Left lung (tissue), 10 donors: ENCODE data around the gene PDE10A. TPM values are rescaled to one million over a fixed set of nuclear protein-coding genes. Genes with fewer than 3 reads are reported as not detected.
"Not testable (repeated sequence)": the region's sequence is repeated elsewhere in the genome, so short reads cannot be mapped to it uniquely, and the experiment has no call there.

ENCODE experiments used
- ATAC-seq: fragments of 200-7000 bp; cut with Tn5 transposase; one replicate; pipeline ENCODE4 v1.9.1; 2020; ENCODE audit warnings: moderate library complexity
- DNase-seq, 4 donors: peaks; one replicate each; pipeline ENCODE4 v3.0.0-alpha.2; 2013 to 2020
- H3K27ac ChIP-seq, 2 donors: fragments of 200-600 bp; sonication (generic) in 1 of 2; one replicate each; pipeline versions ENCODE4 v1.5.0 to v1.8.0; 2020 to 2021
- H3K27me3 ChIP-seq, 2 donors: fragments of 200-600 bp; sonication (generic) in 1 of 2; one replicate each; pipeline versions ENCODE4 v1.5.0 to v1.8.0; 2020 to 2021
- H3K36me3 ChIP-seq, 2 donors: fragments of 200-600 bp; sonication (generic) in 1 of 2; one replicate each; pipeline versions ENCODE4 v1.5.0 to v1.8.0; 2020 to 2021
- H3K4me1 ChIP-seq, 2 donors: fragments of 200-600 bp; one replicate each; pipeline ENCODE4 v1.8.0; 2021
- H3K4me3 ChIP-seq, 2 donors: fragments of 200-600 bp; sonication (generic) in 1 of 2; one replicate each; pipeline versions ENCODE4 v1.5.0 to v1.8.0; 2020 to 2021; ENCODE audit warnings: mild to moderate bottlenecking in 1 of 2
- H3K9me3 ChIP-seq, 2 donors: fragments of 200-600 bp; sonication (generic) in 1 of 2; one replicate each; pipeline versions ENCODE4 v1.5.0 to v1.8.0; 2020 to 2021
- intact Hi-C, 2 donors: fragments of 100-400 bp; cut with DNase I; formaldehyde crosslinking; loops; one replicate each; pipeline versions ENCODE4 v1.11.2 to v1.14.2; 2022
- polyA plus RNA-seq, 6 donors: library from polyadenylated mRNA; unstranded; fragments of 120-200 nt; gene quantifications; one replicate each; pipeline ENCODE4 v1.2.1, GENCODE V29; 2013; ENCODE audit not compliant: insufficient read length in 6 of 6
- total RNA-seq, 2 donors: library from RNA; stranded (reverse); fragmentation: NEBNext Ultra II Directional; extraction: Animal tissue kit (Norgen Biotek cat#: 25700); gene quantifications; one replicate each; pipeline ENCODE4 v1.2.1, GENCODE V29; 2021
- TF ChIP-seq, protein P1 (sequence below), 2 donors: fragments of 200-600 bp; sonication (generic) in 1 of 2; IDR thresholded peaks; one replicate each; pipeline versions ENCODE4 v1.5.0 to v1.8.0; 2021; ENCODE audit warnings: antibody characterized with exemption in 2 of 2
- donor health status: DM: no; HTN: yes; CAD: no.
- donor health status: DM: no; HTN: no; CAD: no.

Gene PDE10A
- total and polyA plus RNA-seq, 8 donors, result 1.3 to 10.0 (median 8.2) TPM

GRCh38 chr6:165468340-165469235 is 194.5 kb downstream of the PDE10A start:
- TF ChIP-seq, protein P1, sequence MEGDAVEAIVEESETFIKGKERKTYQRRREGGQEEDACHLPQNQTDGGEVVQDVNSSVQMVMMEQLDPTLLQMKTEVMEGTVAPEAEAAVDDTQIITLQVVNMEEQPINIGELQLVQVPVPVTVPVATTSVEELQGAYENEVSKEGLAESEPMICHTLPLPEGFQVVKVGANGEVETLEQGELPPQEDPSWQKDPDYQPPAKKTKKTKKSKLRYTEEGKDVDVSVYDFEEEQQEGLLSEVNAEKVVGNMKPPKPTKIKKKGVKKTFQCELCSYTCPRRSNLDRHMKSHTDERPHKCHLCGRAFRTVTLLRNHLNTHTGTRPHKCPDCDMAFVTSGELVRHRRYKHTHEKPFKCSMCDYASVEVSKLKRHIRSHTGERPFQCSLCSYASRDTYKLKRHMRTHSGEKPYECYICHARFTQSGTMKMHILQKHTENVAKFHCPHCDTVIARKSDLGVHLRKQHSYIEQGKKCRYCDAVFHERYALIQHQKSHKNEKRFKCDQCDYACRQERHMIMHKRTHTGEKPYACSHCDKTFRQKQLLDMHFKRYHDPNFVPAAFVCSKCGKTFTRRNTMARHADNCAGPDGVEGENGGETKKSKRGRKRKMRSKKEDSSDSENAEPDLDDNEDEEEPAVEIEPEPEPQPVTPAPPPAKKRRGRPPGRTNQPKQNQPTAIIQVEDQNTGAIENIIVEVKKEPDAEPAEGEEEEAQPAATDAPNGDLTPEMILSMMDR (IDR thresholded peaks at IDR 0.05), result no peak
- H3K4me3 ChIP-seq, result no peak overlapping the region
- H3K36me3 ChIP-seq, result no peaks in the 10 kb centered on the region
- intact Hi-C loops, result no loop called here
- ATAC-seq (no peak), DNase-seq (no peak)
- H3K27ac ChIP-seq, result no peak overlapping the region
- H3K9me3 ChIP-seq, result peaks cover 0 to 20% of the 10 kb centered on the region in 2 donors
- H3K4me1 ChIP-seq, result no peaks in the 10 kb centered on the region
- H3K27me3 ChIP-seq, result no peaks in the 10 kb centered on the region

- H3K36me3 ChIP-seq, H3K4me1 ChIP-seq, H3K27ac ChIP-seq, intact Hi-C loops, H3K4me3 ChIP-seq, DNase-seq, ATAC-seq, H3K27me3 ChIP-seq: not testable (repeated sequence)
- peaks cover 0 to 35% of the 10 kb centered on the region in 2 donors for H3K9me3 ChIP-seq
These were observed 199.5 kb downstream of the PDE10A start for GRCh38 chr6:165463499-165463898.

GRCh38 chr6:165459605-165460301 is 203.3 kb downstream of the PDE10A start:
- H3K27ac ChIP-seq, intact Hi-C loops, H3K36me3 ChIP-seq, H3K4me3 ChIP-seq, H3K27me3 ChIP-seq, DNase-seq, ATAC-seq, H3K4me1 ChIP-seq: not testable (repeated sequence)
- H3K9me3 ChIP-seq, result peaks cover 0 to 25% of the 10 kb centered on the region in 2 donors

DNA sequence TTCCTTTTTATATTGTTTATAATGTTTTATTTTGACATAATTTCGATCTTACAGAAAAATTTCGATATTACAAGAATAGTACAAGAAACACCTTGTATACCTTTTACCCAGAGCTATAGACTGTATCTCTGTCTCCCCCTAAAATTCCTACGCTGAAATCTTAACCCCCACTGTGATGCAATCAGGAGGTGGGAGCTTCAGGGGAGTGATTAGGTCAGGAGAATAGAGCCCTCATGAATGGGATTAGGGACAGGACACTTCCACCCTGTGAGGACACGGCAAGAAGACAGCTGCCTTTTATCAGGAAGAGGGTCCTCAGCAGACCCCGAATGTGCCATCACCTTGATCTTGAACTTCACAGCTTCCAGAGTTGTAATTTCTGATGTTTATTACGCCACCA is 204.9 kb downstream of the PDE10A start:
- intact Hi-C loops, result no loop called here
- ATAC-seq, result no peak
- no peaks in the 10 kb centered on the region for H3K4me1 ChIP-seq

DNA sequence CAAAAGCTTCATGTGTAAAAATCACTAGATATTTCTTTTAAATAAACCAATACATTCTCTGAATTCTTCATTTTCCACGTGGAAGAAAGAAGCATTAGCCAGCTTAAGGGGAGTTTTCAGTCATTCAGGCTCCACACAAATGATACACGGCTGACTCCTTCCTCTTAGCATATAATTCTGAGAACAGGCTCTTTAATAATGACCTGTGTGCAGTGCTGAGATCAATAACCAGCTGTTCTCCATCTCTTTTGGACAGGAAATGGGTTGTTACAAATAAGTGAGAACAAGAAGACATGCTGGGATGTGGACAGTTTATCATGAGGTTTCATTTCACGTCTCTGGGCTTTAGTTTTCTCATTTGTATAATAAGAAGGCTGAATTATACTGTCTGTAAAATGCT is 206.8 kb downstream of the PDE10A start:
- H3K27me3 ChIP-seq, result no peaks in the 10 kb centered on the region
- H3K27ac ChIP-seq, result no peak overlapping the region
- H3K4me1 ChIP-seq, result no peaks in the 10 kb centered on the region
- TF ChIP-seq, protein P1 (IDR thresholded peaks at IDR 0.05), result no peak
- H3K9me3 ChIP-seq, result no peaks in the 10 kb centered on the region
- intact Hi-C loops, result no loop called here
- no peak overlapping the region for H3K4me3 ChIP-seq
- H3K36me3 ChIP-seq, result no peaks in the 10 kb centered on the region
- ATAC-seq (no peak), DNase-seq (no peak)

More for the DNA sequence above, 204.9 kb downstream of the PDE10A start:
- Histone ChIP-seq H3K27ac (no peak overlapping the region), H3K9me3 (peaks cover 0 to 10% of the 10 kb centered on the region in 2 donors), H3K36me3 (no peaks in the 10 kb centered on the region), H3K4me3 (no peak overlapping the region), H3K27me3 (no peaks in the 10 kb centered on the region)
- no peak for DNase-seq
- TF ChIP-seq, protein P1 (IDR thresholded peaks at IDR 0.05), result no peak

- H3K4me1 ChIP-seq, result no peaks in the 10 kb centered on the region
- H3K36me3 ChIP-seq, result no peaks in the 10 kb centered on the region
- DNase-seq (no peak), ATAC-seq (peak; percentile 77)
- no peak overlapping the region for H3K27ac ChIP-seq
- H3K27me3 ChIP-seq, result no peaks in the 10 kb centered on the region
- no peak overlapping the region for H3K4me3 ChIP-seq
- TF ChIP-seq, protein P1 (IDR thresholded peaks at IDR 0.05), result no peak
- intact Hi-C loops, result no loop called here
- H3K9me3 ChIP-seq, result no peaks in the 10 kb centered on the region
These were observed 207.6 kb downstream of the PDE10A start for GRCh38 chr6:165455488-165455887.
